Neutrophil (primary cell): ENCODE data around the gene RGP1.

Experiments used
- H3K27ac ChIP-seq: fragments of 200-600 bp; sonication (generic); 2 replicates; pipeline ENCODE4 v1.5.1; 2016; ENCODE audit warnings: mild to moderate bottlenecking, moderate library complexity
- H3K27me3 ChIP-seq: fragments of 200-600 bp; sonication (generic); 2 replicates; pipeline ENCODE4 v1.6.0; 2016; ENCODE audit warnings: mild to moderate bottlenecking
- H3K36me3 ChIP-seq: fragments of 200-600 bp; sonication (generic); 2 replicates; pipeline ENCODE4 v1.5.1; 2017
- H3K4me1 ChIP-seq, 2 experiments: fragments of 200-600 bp in 1 of 2; sonication (generic) in 1 of 2; 1 replicate in 1 of 2; 2 replicates in 1 of 2; pipeline versions ENCODE4 v1.5.1 to v1.6.1; 2013 to 2016; ENCODE audit warnings: low read depth in 1 of 2, low read length in 1 of 2, mild to moderate bottlenecking in 1 of 2, moderate library complexity in 1 of 2; ENCODE audit not compliant: control insufficient read depth in 1 of 2, insufficient read depth in 1 of 2
- H3K4me3 ChIP-seq, 2 experiments: fragments of 200-600 bp in 1 of 2; sonication (generic) in 1 of 2; 1 replicate in 1 of 2; 2 replicates in 1 of 2; pipeline ENCODE4 v1.5.1; 2013 to 2016; ENCODE audit warnings: low read depth in 1 of 2, low read length in 1 of 2, mild to moderate bottlenecking in 1 of 2, moderate library complexity in 1 of 2
- H3K9me3 ChIP-seq: fragments of 200-600 bp; sonication (generic); 2 replicates; pipeline ENCODE4 v1.5.1; 2016
- TF ChIP-seq, protein P1 (sequence below): fragments of 200-600 bp; sonication (generic); IDR thresholded peaks from 2 replicates; pipeline ENCODE4 v1.5.1; 2016; ENCODE audit warnings: antibody characterized with exemption

Gene RGP1

DNA sequence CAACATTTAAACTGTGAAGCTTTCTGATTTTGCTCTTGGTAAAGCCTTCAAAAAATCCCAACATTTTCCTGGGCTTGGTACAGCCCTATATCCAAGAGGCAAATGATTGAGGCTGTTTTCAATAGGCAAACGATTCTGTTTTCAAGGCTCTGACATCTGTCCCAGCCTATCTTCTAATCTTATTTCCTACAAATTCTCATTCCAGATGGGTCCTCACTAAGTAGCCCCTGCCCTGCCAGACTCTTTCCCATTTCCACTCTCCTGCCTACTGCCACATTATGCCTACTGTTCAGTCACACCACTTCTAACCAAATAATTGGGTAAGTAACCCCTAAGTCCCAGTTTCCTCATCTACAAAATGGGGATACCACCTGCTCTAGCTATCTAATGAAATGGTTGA is 3.5 kb upstream of the RGP1 start:
- Histone ChIP-seq H3K9me3 (no peaks in the 10 kb centered on the region), H3K27ac (no peak overlapping the region), H3K36me3 (peaks cover 45% of the 10 kb centered on the region), H3K4me1 (peaks cover 41 to 42% of the 10 kb centered on the region in 2 experiments), H3K4me3 (no peak overlapping the region), H3K27me3 (no peaks in the 10 kb centered on the region)
- TF ChIP-seq, protein P1, sequence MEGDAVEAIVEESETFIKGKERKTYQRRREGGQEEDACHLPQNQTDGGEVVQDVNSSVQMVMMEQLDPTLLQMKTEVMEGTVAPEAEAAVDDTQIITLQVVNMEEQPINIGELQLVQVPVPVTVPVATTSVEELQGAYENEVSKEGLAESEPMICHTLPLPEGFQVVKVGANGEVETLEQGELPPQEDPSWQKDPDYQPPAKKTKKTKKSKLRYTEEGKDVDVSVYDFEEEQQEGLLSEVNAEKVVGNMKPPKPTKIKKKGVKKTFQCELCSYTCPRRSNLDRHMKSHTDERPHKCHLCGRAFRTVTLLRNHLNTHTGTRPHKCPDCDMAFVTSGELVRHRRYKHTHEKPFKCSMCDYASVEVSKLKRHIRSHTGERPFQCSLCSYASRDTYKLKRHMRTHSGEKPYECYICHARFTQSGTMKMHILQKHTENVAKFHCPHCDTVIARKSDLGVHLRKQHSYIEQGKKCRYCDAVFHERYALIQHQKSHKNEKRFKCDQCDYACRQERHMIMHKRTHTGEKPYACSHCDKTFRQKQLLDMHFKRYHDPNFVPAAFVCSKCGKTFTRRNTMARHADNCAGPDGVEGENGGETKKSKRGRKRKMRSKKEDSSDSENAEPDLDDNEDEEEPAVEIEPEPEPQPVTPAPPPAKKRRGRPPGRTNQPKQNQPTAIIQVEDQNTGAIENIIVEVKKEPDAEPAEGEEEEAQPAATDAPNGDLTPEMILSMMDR: no peak

DNA sequence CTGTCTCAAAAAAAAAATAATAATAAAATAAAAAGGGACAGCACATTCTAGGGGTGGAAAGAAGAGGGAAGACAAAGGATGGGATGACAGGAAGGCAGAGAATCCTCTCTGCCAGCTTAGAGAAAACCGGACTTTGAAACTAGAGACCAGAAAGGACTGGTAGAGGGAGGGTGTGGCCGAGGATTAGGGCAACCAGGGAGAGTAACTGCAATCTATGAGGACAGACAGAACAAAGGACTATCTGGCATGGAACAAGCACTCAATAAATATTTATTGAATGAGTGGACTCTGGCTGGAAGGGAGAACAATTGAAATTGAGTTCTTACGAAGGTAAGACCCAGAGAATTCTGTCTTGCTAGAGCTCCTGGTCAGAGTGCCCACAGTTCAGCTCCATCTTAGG is 2.5 kb upstream of the RGP1 start:
- no peaks in the 10 kb centered on the region for H3K27me3 ChIP-seq
- H3K27ac ChIP-seq: no peak overlapping the region
- no peaks in the 10 kb centered on the region for H3K9me3 ChIP-seq
- peaks cover 45% of the 10 kb centered on the region for H3K36me3 ChIP-seq
- H3K4me1 ChIP-seq: peaks cover 41 to 42% of the 10 kb centered on the region in 2 experiments
- TF ChIP-seq, protein P1: no peak
- H3K4me3 ChIP-seq: peak overlapping the region in 1 of 2 experiments; percentile 80

DNA sequence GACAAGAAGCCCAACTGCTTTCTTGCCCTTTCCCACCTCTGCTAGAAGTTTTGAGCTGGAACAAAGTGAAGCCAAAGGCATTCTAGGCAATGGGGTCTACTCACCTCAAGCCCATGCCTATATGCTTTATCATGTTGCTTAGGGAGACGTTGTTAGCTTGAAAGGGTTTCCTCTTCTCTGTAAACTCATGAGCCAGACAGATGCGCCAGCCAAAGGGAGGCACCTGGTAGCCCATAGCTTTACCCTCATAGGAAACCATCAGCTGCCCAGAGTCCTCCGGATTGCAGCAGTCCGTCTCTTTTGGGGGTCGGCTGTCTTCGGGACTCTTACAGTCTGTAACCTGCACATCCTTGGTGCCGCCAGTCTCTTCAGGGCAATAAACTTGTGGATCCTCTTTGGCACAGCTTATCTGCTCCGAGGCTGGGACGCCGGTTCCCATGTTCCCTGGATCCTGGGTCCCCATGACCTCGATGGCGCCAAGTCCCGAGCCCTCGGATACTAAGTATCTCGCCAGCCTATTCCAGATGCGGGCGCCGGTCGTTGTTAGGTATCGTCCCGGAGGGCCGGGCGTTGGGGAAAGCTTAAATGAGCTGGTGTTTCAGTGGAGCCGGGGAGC is 737 bp upstream of the RGP1 start:
- TF ChIP-seq, protein P1: no peak
- Histone ChIP-seq H3K4me3 (peak overlapping the region; percentile 80 to 86), H3K36me3 (peaks cover 45% of the 10 kb centered on the region), H3K27me3 (no peaks in the 10 kb centered on the region), H3K4me1 (peaks cover 41 to 42% of the 10 kb centered on the region in 2 experiments), H3K9me3 (no peaks in the 10 kb centered on the region), H3K27ac (peak overlapping the region; percentile 96)

DNA sequence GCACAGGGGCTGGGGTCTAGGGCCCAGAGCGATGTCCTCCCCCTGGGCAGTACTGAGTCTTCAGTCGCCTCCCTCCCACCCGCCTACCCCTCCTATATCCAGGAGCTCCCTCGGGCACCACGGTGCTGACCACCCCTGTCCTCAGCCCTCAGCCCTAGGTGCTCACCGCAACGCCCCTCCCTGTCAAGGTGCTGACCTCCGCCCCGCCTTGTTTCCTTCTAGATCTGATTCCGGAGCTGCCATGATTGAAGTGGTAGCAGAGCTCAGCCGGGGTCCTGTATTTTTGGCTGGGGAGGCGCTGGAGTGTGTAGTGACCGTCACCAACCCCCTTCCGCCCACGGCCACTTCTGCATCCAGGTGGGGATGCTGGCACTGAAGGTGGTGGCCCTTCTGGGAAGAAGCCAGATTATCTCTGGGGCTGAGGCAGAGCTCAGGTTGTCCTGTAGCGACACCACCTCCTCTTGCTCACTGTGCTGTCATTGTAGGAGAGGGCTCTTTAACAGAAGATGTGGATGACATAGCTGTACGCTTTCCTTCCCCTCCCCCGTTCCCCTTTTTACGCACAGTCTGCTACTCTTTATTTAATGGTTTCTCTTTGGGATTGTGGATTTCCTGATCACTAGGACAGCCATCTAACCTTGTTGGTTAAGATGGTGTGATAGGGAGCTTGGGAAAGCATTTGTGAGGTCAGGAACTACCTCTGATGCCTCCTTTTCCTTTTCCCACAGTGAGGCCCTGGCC is 598 bp downstream of the RGP1 start:
- Histone ChIP-seq H3K9me3 (no peaks in the 10 kb centered on the region), H3K36me3 (peaks cover 46% of the 10 kb centered on the region), H3K4me3 (peak overlapping the region; percentile 80 to 86), H3K27ac (peak overlapping the region; percentile 96), H3K27me3 (no peaks in the 10 kb centered on the region), H3K4me1 (peaks cover 41 to 42% of the 10 kb centered on the region in 2 experiments)
- TF ChIP-seq, protein P1: no peak

DNA sequence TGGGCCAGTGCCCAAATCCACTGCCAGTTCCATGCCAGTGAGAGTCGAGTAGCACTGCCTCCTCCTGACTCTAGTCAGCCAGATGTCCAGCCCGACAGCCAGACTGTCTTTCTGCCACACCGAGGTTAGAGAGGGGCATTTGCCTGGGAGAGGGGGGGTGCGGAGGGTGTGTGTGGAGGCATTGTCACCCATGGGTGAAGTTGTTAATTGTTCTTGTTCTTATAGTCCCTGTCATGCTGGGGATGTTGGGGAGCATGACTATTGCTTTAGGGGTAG is 1.1 kb downstream of the RGP1 start:
- Histone ChIP-seq H3K4me3 (peak overlapping the region; percentile 80 to 86), H3K36me3 (peaks cover 50% of the 10 kb centered on the region), H3K27ac (peak overlapping the region; percentile 96), H3K4me1 (peaks cover 41 to 42% of the 10 kb centered on the region in 2 experiments), H3K27me3 (no peaks in the 10 kb centered on the region), H3K9me3 (no peaks in the 10 kb centered on the region)
- TF ChIP-seq, protein P1: no peak
